GM21367 (cell line): ENCODE measurements around the gene ZNF831.

Source experiments
- ATAC-seq: cut with Tn5 transposase; IDR thresholded peaks from one replicate; pipeline ENCODE4 v1.9.1; 2021; ENCODE audit not compliant: unreplicated experiment

Gene ZNF831

DNA sequence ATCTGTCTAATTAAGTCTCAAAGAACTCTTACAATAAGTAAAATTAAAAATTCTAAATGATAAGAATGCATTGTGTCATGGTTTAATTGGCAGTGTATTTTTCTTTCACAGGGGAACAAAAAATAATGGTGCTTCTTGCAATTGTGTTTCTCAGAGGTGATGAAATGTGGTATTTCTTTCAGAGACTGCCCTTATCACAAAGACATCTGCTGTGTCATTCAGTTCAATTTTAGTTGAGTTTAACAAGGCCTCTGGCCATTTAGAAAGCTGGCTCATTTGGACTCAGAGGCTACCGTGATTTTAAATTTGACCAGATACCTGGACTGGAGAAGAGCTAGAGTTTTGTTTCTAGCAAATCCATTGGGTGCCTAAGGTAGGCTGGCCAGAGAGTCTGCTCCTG is 23.6 kb upstream of the ZNF831 start:
- ATAC-seq, result no peak

GRCh38 chr20:59141818-59142581 is 21.6 kb upstream of the ZNF831 start:
- no peak for ATAC-seq

DNA sequence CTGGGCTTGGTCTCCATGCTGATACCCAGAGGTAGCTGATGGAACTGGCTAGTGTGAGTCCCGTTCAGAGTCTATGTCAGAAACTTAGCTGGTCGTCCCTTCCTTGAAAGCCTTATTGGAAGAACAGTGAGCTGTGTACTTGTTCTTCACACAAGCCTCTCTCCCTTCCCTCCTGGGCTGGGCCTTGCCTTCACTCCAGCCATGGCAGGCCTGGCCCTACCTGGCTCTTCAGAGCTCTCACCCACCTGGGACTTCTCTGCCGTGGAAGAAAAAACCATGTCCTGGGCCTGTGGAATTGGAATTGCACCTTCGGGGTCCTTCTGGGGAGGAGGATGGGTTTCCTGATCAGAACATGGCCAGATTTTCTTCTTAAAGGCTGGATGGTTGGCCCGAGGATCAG is 20.3 kb upstream of the ZNF831 start:
- ATAC-seq, result no peak

- no peak for ATAC-seq
These were observed 19.3 kb upstream of the ZNF831 start for GRCh38 chr20:59144179-59144830.

- ATAC-seq, result no peak
These were observed 18.8 kb upstream of the ZNF831 start for GRCh38 chr20:59144831-59145196.

DNA sequence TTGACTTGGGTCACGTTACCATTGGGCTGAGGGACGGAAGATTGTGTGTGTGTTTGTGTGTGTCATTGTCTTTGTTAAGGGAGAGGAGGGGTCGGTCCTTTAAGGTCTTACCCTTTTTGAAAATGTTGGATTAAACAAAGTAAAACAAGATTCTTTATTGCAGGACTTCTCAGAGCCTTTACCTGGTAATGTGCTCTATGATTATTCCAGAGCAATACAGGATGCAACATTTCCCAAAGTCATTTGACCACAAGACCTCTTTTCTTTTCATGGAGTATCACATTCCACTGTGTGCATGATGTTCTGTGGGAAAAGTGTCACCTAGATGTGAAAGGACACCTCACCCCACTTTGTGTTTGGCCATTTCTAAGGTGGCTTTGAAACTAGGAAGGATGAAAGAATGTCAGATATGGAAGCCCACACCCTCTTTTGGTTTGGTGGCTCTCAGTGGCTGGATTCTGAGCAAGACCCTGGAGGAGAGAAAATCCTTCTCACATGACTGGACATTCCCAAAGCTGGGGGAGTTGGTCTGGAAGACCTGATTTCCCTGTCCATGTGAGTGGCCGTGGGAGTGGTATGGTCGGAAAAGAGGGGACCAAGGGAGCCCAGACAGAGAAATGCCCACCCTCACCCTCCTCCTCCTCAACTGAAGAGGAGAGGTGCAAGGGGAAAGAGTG is 18.2 kb upstream of the ZNF831 start:
- ATAC-seq, result no peak

- ATAC-seq, result no peak
These were observed 17.5 kb upstream of the ZNF831 start for GRCh38 chr20:59145924-59146779.

GRCh38 chr20:59146780-59147565 is 16.6 kb upstream of the ZNF831 start:
- ATAC-seq, result no peak

DNA sequence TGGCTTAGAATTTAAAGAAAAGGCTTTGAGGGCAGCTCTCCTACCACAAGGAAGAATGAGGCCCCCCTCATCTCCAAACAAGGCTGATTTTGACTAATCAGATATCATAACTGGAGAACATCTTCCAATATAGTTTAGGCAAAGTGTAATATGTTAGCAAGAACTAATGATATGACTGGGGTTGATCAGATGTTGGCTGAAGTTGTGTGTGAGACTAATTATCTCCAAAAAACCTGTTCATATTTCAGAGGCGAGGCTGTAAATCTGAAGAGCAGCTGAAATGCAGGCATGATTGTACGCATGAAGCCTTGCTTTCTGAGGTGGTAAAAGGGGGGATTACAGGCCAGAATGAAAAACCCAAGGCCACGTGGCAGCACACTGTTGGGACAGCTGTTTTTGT is 16.0 kb upstream of the ZNF831 start:
- ATAC-seq, result no peak

DNA sequence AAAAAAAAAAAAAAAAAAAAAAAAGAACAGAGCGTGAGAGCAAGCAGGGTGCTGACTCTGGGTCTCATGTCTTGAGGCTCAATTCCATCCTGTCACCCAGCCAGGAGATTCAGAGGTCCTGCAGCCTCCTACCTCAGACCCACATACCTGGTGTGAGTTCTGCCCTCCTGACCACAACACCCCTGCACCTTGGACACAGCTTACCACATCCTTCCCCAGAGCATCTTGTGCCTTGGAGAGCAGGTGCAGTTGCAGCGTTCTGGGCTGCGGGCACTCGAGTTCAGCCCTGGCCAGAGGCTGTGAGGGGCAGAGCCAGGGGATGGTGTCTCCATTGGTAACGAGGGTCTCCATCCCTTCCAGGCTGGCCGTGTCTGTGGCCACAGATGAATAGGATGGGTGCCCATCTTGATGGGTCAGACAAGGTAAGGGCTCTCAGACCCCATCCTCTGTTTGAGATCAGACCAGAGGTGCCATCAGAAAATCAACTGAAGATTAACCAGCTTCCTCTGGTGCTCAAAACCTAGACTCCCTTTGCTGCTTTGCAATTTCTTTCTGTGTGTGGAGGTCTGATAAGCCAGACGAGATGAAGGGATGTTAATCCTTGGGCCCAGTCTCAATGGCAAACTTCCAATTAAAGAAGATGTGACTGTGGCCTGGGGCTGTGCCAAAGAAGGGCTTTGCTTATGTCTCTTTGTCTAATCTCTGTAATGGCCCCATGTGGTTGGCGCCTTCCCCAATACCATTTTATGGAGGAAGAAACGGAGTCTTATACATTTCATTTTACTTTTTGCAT is 14.7 kb upstream of the ZNF831 start:
- ATAC-seq, result no peak

- ATAC-seq, result no peak
These were observed 13.7 kb upstream of the ZNF831 start for GRCh38 chr20:59149678-59150504.

DNA sequence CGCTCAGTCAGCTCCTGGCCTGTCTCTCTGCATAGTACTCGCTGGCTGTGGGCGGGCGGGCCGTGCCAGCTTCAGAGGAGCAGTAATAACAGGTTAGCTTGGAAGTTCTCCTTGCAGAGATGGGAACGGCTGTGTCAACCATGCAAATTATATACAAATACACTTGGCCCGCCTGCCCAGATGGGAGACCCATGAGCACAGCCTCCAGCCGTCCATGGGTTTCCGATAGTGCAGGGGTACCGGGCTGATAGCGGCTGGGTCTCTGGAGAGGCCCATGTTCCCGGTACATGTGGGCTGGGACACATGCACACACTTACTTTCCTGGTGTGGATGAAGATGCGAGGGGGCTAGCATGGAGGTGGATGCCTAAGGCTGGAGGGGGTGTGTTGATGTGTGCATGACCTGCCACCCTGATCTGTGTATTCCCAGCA is 12.8 kb upstream of the ZNF831 start:
- ATAC-seq, result no peak

- no peak for ATAC-seq
These were observed 12.2 kb upstream of the ZNF831 start for GRCh38 chr20:59151391-59151790.

GRCh38 chr20:59151820-59152219 is 11.8 kb upstream of the ZNF831 start:
- ATAC-seq, result no peak

- no peak for ATAC-seq
These were observed 10.9 kb upstream of the ZNF831 start for GRCh38 chr20:59152559-59153354.

- ATAC-seq, result no peak
These were observed 10.3 kb upstream of the ZNF831 start for GRCh38 chr20:59153355-59153681.

- no peak for ATAC-seq
These were observed 9.8 kb upstream of the ZNF831 start for GRCh38 chr20:59153832-59154231.
